ENCODE results near the gene ATOH8. TPM values are rescaled to one million over a fixed set of nuclear protein-coding genes. Genes with fewer than 3 reads are reported as not detected.

ATOH8 gene, protein sequence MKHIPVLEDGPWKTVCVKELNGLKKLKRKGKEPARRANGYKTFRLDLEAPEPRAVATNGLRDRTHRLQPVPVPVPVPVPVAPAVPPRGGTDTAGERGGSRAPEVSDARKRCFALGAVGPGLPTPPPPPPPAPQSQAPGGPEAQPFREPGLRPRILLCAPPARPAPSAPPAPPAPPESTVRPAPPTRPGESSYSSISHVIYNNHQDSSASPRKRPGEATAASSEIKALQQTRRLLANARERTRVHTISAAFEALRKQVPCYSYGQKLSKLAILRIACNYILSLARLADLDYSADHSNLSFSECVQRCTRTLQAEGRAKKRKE
- 10 to 100 TPM; 40.1 to 49.8 TPM for total RNA-seq

DNA sequence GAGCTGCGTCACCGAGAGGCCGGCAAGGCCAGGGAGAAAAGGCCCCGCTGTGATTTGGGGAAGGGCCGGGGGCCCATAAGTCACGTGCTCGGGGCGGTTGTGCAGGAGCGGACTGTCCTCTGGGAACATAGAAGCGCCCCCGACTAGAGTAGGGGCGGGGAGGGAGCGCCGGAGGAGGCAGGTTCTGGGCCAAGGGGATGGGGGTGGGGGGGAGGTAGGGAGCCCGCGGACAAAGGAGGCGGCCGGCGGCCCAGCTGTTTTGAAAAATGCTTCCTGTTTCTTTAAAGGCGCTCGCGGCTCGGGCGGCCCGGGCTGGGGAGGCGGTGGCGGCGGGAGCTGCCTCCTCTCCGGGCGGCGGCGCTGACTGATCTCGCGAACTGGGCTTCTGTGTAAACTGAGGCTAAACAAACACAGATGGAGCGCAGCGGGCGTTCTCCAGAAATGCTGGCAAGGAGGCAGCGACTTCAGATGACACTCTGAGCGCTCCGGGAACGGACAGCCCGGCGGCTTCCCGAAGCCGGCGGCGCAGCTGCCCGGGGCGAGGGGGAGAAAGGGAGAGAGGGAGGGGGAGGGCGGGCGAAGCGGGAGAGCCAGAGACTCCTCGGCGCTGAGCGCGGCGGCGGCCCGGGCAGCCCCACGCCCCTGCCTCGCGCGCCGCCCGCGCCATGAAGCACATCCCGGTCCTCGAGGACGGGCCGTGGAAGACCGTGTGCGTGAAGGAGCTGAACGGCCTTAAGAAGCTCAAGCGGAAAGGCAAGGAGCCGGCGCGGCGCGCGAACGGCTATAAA lies at the start of gene ATOH8:
Gene ATOH8, plus strand, starts transcription at position 467 of the 788 bp plus-strand sequence. Its CDS starts 199 bp downstream, at position 666.
- peak; percentile 72 for DNase-seq (ENCODE audit: low spot score)
- intact Hi-C loops (cut with DNase I), result no loop called here
- under 1% methylated on average over 62 of the region's 81 CpGs for WGBS
- TF ChIP-seq POLR2AphosphoS5 (IDR thresholded peaks at IDR 0.05) (peak; percentile 33), POLR2A (IDR thresholded peaks at IDR 0.05) (peak; percentile 20)
- TF ChIP-seq, protein P1, sequence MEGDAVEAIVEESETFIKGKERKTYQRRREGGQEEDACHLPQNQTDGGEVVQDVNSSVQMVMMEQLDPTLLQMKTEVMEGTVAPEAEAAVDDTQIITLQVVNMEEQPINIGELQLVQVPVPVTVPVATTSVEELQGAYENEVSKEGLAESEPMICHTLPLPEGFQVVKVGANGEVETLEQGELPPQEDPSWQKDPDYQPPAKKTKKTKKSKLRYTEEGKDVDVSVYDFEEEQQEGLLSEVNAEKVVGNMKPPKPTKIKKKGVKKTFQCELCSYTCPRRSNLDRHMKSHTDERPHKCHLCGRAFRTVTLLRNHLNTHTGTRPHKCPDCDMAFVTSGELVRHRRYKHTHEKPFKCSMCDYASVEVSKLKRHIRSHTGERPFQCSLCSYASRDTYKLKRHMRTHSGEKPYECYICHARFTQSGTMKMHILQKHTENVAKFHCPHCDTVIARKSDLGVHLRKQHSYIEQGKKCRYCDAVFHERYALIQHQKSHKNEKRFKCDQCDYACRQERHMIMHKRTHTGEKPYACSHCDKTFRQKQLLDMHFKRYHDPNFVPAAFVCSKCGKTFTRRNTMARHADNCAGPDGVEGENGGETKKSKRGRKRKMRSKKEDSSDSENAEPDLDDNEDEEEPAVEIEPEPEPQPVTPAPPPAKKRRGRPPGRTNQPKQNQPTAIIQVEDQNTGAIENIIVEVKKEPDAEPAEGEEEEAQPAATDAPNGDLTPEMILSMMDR (IDR thresholded peaks at IDR 0.05), result peak in 1 of 4 experiments; percentile 8
- peak within 1 kb of the TSS; percentile 72 to 78 for H3K27ac ChIP-seq
- H3K27me3 ChIP-seq (replicated peaks; ENCODE audit: insufficient read depth), result no peaks in the 10 kb centered on the region
- H3K36me3 ChIP-seq, result no peaks in the 10 kb centered on the region
- H3K4me1 ChIP-seq (replicated peaks), result no peaks in the 10 kb centered on the region
- no peaks in the 10 kb centered on the region for H3K9me3 ChIP-seq
- peak within 1 kb of the TSS; percentile 60 to 62 for H3K4me3 ChIP-seq

DNA sequence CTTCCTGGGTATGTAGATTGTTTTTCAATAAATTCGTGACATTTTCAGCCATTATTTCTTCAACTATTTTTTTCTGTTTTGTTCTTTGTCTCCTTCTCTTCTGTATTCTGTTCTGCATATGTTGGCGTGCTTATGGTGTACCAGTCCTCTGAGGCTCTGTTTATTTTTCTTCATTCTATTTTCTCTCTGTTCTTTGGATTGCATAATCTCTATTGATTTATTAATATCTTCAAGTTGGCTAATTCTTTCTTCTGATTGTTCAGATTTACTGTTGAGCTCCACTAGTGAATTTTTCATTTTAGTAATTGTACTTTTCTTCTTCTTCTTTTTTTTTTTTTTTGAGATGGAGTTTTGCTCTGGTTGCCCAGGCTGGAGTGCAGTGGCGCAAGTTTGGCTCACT lies 49.8 kb upstream of the ATOH8 start:
- TF ChIP-seq, protein P1 (IDR thresholded peaks at IDR 0.05), result no peak
- no peak for TF ChIP-seq POLR2A (IDR thresholded peaks at IDR 0.05)
- no peak for TF ChIP-seq POLR2AphosphoS5 (IDR thresholded peaks at IDR 0.05)
- no peak overlapping the region for H3K4me3 ChIP-seq
- H3K27ac ChIP-seq, result no peak overlapping the region
- no peaks in the 10 kb centered on the region for H3K4me1 ChIP-seq (replicated peaks)
- no peaks in the 10 kb centered on the region for H3K9me3 ChIP-seq
- intact Hi-C loops (cut with DNase I), result no loop called here
- WGBS, result 82% methylated on average over 3 of the region's 3 CpGs
- H3K27me3 ChIP-seq (replicated peaks; ENCODE audit: insufficient read depth), result no peaks in the 10 kb centered on the region
- no peaks in the 10 kb centered on the region for H3K36me3 ChIP-seq
- no peak for DNase-seq (ENCODE audit: low spot score)

DNA sequence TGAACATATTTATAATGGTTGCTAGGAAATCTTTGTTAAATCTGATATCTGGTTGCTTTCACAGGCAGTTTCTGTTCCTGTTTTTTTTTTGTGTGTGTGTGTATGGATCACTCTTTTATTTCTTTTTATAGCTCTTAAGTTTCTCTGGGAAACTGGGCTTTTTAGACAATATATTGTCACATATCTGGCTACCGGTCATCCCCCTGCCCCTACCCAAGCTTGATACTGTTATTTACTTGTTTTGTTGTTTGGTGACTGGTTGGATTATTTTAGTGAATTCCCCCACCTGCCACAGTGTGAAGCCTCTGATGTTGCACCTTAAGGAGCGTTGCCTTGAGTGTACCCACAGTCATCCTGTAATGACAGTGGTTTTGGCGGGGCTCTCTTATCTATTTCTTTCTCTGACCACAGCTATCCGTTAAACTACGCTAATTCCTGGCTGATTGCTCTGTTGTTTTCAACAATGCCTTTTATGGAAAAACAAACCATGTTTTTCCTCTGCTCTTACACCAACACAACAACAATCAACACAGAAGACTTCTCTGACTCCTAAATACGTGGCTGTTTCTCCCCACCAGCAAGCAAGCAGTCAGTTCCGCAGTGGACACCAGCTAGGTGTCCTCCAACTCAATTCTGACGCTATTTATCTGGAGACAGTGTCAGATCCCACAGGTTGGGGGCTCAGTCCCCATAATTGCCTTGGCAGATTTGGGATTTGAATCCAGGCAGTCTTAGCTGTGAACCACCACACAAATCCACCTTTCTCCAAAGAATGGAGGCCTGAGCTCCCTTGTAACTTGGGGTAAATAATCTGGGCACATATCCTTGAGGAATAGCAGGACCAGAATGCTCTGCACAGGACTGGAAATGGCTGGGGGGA lies 48.8 kb upstream of the ATOH8 start:
- no peaks in the 10 kb centered on the region for H3K36me3 ChIP-seq
- no peak for DNase-seq (ENCODE audit: low spot score)
- H3K27me3 ChIP-seq (replicated peaks; ENCODE audit: insufficient read depth), result no peaks in the 10 kb centered on the region
- WGBS, result 87% methylated on average over 8 of the region's 8 CpGs
- peak overlapping the region in 1 of 2 donors; percentile 16 for H3K27ac ChIP-seq
- no peak overlapping the region for H3K4me3 ChIP-seq
- H3K9me3 ChIP-seq, result no peaks in the 10 kb centered on the region
- no peaks in the 10 kb centered on the region for H3K4me1 ChIP-seq (replicated peaks)
- intact Hi-C loops (cut with DNase I), result no loop called here
- no peak for TF ChIP-seq POLR2AphosphoS5 (IDR thresholded peaks at IDR 0.05)
- no peak for TF ChIP-seq POLR2A (IDR thresholded peaks at IDR 0.05)
- TF ChIP-seq, protein P1 (IDR thresholded peaks at IDR 0.05), result no peak

DNA sequence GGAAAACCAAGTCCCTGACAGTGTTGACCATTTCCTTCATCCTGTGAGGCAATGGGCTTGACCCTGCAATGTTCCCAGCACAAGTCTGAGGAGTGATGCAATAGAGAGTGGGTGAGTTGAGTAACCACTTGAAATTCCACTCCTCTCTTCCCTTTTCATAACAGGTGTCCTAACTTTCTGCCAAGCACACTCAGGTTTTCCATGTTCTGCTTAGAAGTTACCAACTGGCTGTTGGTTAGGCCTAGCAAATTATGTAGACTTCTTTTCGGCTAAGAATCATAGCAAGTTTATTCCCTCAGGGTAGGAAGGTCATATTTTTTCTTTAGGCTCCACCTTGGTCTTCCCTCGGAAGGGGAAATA lies 48.1 kb upstream of the ATOH8 start:
- Histone ChIP-seq H3K27me3 (replicated peaks; ENCODE audit: insufficient read depth) (no peaks in the 10 kb centered on the region), H3K9me3 (no peaks in the 10 kb centered on the region), H3K36me3 (no peaks in the 10 kb centered on the region), H3K4me1 (replicated peaks) (no peaks in the 10 kb centered on the region), H3K27ac (no peak overlapping the region), H3K4me3 (no peak overlapping the region)
- TF ChIP-seq POLR2AphosphoS5 (IDR thresholded peaks at IDR 0.05) (peak; percentile 53), POLR2A (IDR thresholded peaks at IDR 0.05) (no peak)
- 93% methylated on average over 2 of the region's 2 CpGs for WGBS
- intact Hi-C loops (cut with DNase I), result no loop called here
- no peak for DNase-seq (ENCODE audit: low spot score)

DNA sequence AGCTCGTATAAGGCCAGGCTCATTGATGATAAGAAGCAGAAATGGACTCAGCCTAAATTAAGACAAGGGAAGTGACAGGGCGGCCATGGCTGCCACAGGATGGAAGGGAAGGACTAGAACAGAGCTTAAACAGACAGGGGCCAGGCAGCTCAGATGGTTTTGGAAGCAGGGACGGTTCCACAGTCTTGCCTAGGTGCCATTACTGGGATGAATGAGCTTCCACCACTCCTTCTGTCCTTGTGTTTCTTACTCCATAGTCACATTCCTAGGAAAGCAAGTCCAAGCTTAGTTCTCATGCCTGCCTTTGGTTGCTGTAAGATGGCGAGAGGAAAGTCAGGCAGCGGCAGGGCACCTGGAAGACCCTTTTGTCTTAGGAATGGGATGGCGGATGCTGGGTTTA lies 47.7 kb upstream of the ATOH8 start:
- DNase-seq (ENCODE audit: low spot score), result no peak
- Histone ChIP-seq H3K27ac (no peak overlapping the region), H3K4me3 (no peak overlapping the region), H3K36me3 (no peaks in the 10 kb centered on the region), H3K4me1 (replicated peaks) (no peaks in the 10 kb centered on the region), H3K27me3 (replicated peaks; ENCODE audit: insufficient read depth) (no peaks in the 10 kb centered on the region), H3K9me3 (no peaks in the 10 kb centered on the region)
- no peak for TF ChIP-seq POLR2AphosphoS5 (IDR thresholded peaks at IDR 0.05)
- TF ChIP-seq POLR2A (IDR thresholded peaks at IDR 0.05), result no peak
- TF ChIP-seq, protein P1 (IDR thresholded peaks at IDR 0.05), result no peak
- 93% methylated on average over 6 of the region's 6 CpGs for WGBS
- intact Hi-C loops (cut with DNase I), result no loop called here

All from prostate gland (tissue), 2 donors.